Mesangial cell (primary cell): ENCODE results near the gene APOL1. TPM values are rescaled to one million over a fixed set of nuclear protein-coding genes. Genes with fewer than 3 reads are reported as not detected.

Source experiments
- total RNA-seq: library from RNA; depleted of rRNA; stranded (reverse); fragments of >200 nt; gene quantifications from 2 replicates; pipeline ENCODE4 v1.2.3, GENCODE V29; 2015

Gene APOL1, protein sequence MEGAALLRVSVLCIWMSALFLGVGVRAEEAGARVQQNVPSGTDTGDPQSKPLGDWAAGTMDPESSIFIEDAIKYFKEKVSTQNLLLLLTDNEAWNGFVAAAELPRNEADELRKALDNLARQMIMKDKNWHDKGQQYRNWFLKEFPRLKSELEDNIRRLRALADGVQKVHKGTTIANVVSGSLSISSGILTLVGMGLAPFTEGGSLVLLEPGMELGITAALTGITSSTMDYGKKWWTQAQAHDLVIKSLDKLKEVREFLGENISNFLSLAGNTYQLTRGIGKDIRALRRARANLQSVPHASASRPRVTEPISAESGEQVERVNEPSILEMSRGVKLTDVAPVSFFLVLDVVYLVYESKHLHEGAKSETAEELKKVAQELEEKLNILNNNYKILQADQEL
- total RNA-seq: 4.1 and 20.2 TPM in 2 replicates

DNA sequence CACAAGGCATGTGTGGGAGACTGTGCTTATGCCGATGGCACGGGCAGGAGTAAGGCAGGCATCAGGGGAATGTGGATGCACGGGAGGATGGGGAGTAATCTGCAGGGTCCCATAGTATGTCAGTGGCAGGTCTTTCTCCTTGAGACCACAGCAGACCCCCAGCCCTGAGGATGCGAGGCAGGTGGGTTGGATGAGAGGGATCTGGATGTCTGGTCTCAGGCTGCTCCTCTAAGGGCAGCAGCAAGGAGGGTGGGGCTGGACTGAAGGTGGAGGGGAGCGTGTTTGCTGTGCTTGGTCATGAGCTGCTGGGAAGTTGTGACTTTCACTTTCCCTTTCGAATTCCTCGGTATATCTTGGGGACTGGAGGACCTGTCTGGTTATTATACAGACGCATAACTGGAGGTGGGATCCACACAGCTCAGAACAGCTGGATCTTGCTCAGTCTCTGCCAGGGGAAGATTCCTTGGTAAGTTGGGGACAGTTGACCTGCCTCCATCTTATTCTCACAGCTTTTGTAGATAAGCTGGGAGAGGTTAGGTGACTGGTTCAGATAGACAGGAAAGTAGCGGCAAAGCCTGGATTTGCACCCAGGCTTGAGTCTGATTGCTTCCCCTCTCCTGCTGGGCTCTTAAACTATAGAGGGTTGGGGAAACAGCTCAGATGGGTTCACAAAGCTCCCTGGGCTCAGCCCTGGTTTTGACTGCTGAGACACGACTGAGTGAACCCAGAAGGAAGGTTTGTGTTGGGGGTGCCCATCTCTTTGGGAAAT, at the start of gene APOL1:
Gene APOL1 (plus strand): TSS at position 380 of the 769 bp plus-strand sequence. CDS start 1,823 bp downstream, outside the sequence.

DNA sequence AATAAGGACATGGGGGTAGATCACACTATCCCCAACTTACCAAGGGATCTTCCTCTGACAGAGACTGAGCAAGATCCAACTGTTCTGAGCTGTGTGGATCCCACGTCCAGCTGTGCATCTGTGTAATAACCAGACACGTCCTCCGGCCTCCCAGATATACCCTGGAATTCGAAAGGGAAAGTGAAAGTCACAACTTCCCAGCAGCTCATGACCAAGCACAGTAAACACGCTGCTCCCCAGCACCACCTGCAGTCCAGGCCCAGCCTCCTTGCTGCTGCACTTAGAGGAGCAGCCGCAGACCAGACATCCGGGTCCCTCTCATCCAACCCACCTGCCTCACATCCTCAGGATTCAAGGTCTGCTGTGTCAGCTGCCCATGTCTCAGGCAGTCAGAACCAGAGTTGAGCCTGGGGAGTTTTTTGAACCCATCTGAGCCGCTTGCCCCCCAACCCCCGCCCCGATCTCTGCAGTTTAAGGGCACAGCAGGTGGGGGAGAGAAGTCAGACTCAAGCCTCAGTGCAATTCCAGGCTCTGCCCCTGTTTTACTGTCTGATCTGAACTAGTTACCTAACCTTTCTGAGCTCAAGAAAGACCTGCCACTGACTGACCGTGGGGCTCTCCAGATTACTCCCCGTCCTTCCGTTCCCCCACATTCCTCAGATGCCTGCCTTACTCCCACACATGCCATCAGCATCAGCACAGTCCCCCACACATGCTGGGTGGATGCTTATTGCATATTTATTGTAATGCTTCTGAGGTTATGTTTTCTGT, 13.3 kb upstream of the APOL1 start, which contains the start of gene APOL2:
Gene APOL2 (minus strand): TSS at position 127 of the 771 bp plus-strand sequence. CDS start 6,365 bp downstream, outside the sequence.

Other genes starting within 250 kb of the APOL1 start
- 89.5 and 104 TPM in 2 replicates for gene RBFOX2, start 224.3 kb upstream of the APOL1 start, total RNA-seq
- 1.4 and 3.4 TPM in 2 replicates for gene APOL3, start 92.4 kb upstream of the APOL1 start, total RNA-seq
- not detected in 2 replicates for gene APOL4, start 51.3 kb upstream of the APOL1 start, total RNA-seq
- gene APOL2, start 13.6 kb upstream of the APOL1 start, total RNA-seq: 26.2 and 53.1 TPM in 2 replicates
- 1,143 and 1,170 TPM in 2 replicates for gene MYH9, start 134.8 kb downstream of the APOL1 start, total RNA-seq
- gene TXN2, start 228.5 kb downstream of the APOL1 start, total RNA-seq: 57.7 and 71.2 TPM in 2 replicates